Endothelial cell of hepatic sinusoid (primary cell): Measurements from ENCODE around the gene CLTB.

Experiments used
- in situ Hi-C: cut with HindIII; loops from 2 replicates; pipeline ENCODE4 v1.10.0; 2017; ENCODE audit warnings: low sequenced_read_pairs

Gene CLTB

GRCh38 chr5:176407456-176408251 lies 8.7 kb downstream of the CLTB start:
- in situ Hi-C loops = no loop called here

- in situ Hi-C loops = no loop called here
These were observed 9.8 kb downstream of the CLTB start for GRCh38 chr5:176406436-176407052.

- in situ Hi-C loops = no loop called here
These were observed 10.5 kb downstream of the CLTB start for GRCh38 chr5:176405656-176406435.

- in situ Hi-C loops = no loop called here
These were observed 14.8 kb downstream of the CLTB start for GRCh38 chr5:176401281-176402205.

GRCh38 chr5:176400382-176401156 lies 15.8 kb downstream of the CLTB start:
- in situ Hi-C loops = no loop called here

DNA sequence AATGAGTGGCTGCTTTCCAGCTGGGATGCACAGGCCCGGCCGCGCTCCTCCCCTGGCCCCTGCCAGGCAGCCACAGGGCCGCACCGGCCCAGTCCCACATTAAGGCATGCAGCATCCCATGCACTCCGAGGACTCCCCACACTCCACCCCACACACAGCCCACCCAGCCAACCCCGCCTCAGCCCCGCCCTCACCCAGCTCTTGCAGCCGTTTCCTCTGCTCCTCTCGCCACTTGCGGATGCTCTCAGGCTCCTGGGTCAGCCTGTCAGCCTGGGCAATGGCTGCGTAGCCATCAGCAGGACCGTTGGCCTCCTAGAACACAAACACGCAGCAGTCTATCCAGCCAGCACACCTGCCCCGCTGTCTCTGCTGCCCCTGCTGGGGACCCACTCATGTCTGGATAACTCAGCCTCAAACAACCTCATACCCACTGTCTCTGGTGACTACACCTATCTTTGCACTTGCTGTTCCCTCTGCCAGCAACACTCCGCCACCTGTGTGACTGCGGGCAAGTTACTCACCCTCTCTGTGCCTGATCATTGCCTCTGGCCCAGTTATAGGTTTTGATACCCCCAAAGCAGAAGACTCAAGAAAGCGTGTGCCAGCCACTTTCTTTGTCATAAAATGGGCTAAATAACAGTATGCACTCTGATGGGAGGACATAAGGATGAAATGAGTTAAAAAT lies 18.5 kb downstream of the CLTB start:
- in situ Hi-C loops = no loop called here

DNA sequence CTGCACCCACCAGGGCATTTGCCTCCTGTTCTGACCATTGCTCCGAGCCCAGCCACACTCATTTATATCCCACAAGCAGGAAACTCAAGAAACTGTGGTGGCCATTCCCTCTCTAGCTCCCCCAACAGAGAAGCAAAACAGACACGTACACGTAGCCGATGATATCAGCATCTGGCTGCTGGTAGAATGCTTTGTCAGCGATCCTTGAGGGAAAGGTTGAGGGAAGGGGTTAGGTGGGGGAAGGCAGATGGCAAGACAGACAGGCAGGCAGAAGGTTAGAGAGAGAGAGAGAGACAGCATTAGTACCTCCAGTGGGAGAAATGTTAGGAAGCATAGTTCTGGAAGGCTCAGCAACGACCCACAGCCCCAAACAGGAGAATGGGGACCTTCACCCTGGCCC lies 20.0 kb downstream of the CLTB start:
- in situ Hi-C loops = no loop called here

DNA sequence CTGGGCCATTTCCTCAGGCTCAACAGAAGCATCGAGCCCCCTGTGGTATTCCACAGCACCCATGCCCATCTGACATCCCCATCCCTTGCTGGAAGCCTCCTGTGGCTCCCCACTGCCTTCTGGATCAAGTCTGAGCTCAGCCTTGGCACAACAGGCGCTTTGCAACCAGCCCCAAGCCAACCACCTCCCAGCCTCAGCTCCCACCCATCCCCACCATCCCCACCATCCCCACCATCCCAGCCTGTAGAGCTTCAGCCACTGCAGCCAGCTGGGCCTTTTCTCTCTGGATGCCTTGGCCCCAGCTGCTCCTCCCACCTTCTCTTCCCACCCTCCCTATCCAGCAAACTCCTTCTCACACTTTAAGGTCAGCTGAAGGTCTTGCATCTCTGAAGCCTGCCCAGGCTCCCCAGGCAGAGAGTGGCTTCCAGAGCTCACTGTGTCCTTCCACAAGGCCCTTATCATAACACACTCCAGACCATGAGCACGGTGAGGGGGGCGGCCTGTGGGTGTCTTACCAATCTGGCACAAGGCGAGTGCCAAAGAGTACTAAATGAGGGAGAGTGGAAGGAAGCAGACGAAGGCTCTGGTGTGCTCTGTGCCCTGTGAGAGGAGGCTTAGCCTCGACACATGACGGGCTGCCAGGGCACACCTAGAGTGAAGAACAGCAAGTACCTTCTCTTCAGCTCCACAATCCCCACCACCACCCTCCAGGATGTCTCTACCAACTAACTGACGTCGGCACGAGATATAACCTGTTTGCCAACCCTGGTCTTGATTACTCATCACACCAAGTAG lies 21.3 kb downstream of the CLTB start:
- in situ Hi-C loops = no loop called here

GRCh38 chr5:176394096-176394495 lies 22.2 kb downstream of the CLTB start:
- in situ Hi-C loops = no loop called here

DNA sequence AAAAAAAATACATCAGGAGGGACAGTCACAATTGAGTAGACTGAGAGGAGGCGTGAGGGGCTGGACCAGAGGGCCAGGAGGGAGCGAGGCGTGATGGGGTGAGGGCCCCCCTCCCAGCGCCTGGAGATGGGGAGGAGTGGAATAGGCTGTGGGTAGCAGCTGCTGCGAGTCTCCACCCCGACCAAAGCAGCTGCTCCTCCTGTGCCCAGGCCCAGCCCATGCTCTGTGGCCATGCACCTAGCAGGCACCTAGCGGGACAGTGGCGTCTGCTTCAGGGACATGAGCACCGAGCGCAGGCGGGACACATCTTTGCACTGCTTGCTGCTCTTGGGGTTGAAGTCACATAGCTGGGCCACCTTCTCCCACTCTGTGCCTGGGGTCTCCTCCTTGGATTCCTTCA lies 23.8 kb downstream of the CLTB start:
- in situ Hi-C loops = no loop called here

DNA sequence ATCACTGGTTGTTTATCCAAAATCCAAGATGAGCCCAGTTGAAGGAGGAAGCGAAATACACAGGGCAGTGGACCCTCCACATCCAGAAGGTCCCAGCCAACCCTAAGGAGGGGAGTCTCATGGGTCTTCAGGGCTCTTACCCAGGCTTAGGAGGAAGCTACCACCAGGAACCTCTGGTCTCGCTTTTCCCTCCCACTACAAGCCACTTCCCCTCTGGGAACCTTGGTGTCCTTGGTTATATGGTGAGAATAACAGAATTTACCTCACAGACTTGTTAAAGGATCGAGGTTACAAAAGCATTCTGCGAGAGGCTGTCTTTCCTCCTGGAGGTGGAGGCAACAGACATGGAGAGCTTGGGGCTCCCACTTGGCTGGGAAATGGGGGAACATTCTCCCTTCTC lies 24.3 kb downstream of the CLTB start:
- in situ Hi-C loops = no loop called here

DNA sequence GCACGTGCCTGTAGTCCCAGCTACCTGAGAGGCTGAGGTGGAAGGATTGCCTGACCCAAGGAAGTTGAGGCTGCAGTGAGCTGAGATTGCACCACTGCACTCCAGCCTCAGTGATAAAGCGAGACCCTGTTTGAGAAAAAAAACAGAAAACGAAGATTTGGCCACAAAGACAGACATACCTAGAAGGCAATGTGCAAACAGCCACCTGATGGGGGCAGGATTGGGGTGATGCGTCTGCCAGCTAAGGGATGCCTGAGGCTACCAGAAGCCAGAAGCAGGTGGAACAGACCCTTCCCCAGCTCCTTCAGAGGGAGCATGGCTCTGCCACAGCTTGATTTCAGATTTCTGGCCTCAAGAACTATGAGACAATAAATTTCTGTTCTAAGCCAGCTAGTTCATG lies 24.9 kb downstream of the CLTB start:
- in situ Hi-C loops = no loop called here

GRCh38 chr5:176389135-176390123 lies 26.9 kb downstream of the CLTB start:
- in situ Hi-C loops = no loop called here

GRCh38 chr5:176388444-176389134 lies 27.8 kb downstream of the CLTB start, which contains the start of the genes HIGD2A and NOP16:
Gene HIGD2A, plus strand, starts transcription at chr5:176388751. Its CDS starts 69 bp downstream, at chr5:176388820.
Gene NOP16, minus strand, starts transcription at chr5:176388598. Its CDS starts 59 bp downstream, at chr5:176388539.
- in situ Hi-C loops = no loop called here

GRCh38 chr5:176388003-176388443 lies 28.3 kb downstream of the CLTB start:
- in situ Hi-C loops = no loop called here

- in situ Hi-C loops = no loop called here
These were observed 28.9 kb downstream of the CLTB start for GRCh38 chr5:176387384-176387925.
